Retinal pigment epithelial cell (primary cell): Measurements from ENCODE around the gene FUNDC2.

Experiments
- DNase-seq: peaks from one replicate; pipeline ENCODE4 v3.0.0-alpha.2; 2010; ENCODE audit warnings: low read depth
- H3K4me3 ChIP-seq: 2 replicates; pipeline ENCODE4 v1.5.1; 2011; ENCODE audit warnings: mild to moderate bottlenecking, low read length, control low read depth, moderate library complexity
- TF ChIP-seq, protein P1 (sequence below): conservative IDR thresholded peaks from 2 replicates; pipeline ENCODE4 v1.5.1; 2011; ENCODE audit warnings: low read depth, low read length, control low read depth, inconsistent platforms

FUNDC2 gene

DNA sequence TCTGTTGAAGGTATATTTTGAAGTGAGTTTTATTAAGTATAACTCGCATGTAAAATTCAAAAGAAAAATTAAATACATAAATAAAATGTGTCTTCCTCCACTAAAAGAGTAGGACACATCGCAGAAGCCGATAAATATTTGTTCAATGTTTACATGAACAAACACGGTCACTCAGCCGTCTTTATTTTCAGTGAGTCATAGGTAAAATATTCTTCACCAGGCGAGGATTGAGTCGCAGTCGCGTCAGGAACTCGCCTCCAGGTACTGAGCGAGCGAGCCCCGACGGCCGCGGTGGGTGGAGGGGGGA lies 271 bp upstream of the FUNDC2 start:
- no peak for DNase-seq
- peak overlapping the region; percentile 55 for H3K4me3 ChIP-seq
- TF ChIP-seq, protein P1, sequence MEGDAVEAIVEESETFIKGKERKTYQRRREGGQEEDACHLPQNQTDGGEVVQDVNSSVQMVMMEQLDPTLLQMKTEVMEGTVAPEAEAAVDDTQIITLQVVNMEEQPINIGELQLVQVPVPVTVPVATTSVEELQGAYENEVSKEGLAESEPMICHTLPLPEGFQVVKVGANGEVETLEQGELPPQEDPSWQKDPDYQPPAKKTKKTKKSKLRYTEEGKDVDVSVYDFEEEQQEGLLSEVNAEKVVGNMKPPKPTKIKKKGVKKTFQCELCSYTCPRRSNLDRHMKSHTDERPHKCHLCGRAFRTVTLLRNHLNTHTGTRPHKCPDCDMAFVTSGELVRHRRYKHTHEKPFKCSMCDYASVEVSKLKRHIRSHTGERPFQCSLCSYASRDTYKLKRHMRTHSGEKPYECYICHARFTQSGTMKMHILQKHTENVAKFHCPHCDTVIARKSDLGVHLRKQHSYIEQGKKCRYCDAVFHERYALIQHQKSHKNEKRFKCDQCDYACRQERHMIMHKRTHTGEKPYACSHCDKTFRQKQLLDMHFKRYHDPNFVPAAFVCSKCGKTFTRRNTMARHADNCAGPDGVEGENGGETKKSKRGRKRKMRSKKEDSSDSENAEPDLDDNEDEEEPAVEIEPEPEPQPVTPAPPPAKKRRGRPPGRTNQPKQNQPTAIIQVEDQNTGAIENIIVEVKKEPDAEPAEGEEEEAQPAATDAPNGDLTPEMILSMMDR, result no peak

DNA sequence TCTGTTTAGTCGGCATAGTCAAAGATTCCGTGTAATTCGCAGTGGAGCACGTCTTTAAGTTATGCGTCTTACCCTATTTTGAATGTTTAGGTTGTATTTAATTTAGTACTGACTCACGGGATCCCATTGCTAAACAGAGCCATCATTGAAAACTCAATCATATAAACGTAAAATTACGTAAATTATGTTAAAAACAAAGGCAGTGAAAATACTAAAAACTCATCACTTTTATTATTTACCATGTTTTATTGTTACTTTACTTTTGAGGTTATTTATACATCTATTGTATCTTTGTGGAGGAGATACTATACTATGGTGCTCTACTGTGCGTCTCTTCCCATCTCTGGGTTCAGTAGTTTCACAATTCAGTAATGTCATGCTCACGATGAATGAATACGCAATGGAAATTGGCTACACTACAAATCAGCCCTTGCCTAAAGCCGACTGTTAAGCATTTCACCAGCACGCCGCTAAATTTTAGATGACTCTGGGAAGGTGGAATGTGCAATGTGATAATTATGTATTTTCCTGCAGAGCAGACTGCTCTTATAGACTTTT lies 944 bp downstream of the FUNDC2 start:
- peak overlapping the region; percentile 55 for H3K4me3 ChIP-seq
- TF ChIP-seq, protein P1, result no peak
- peak; percentile 37 for DNase-seq

DNA sequence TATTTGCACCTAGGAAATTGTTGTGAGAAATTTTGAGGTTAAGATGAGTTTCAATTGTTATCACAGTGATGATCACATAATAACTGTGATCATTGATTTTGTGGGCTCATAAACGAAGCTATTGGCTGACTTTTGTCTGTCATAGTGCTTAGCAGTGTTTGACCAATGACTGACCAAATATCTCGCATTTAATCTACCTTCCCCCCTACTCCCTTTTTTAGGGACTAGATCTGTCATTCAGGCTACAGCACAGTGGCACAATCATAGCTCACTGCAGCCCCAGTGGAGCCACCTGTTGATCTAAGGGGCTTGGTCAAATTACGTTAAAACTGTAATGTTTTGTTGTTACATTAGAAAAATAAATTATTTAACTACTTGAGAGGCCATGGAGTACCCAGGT lies 1.5 kb downstream of the FUNDC2 start:
- DNase-seq, result no peak
- peak overlapping the region; percentile 55 for H3K4me3 ChIP-seq
- TF ChIP-seq, protein P1, result no peak

DNA sequence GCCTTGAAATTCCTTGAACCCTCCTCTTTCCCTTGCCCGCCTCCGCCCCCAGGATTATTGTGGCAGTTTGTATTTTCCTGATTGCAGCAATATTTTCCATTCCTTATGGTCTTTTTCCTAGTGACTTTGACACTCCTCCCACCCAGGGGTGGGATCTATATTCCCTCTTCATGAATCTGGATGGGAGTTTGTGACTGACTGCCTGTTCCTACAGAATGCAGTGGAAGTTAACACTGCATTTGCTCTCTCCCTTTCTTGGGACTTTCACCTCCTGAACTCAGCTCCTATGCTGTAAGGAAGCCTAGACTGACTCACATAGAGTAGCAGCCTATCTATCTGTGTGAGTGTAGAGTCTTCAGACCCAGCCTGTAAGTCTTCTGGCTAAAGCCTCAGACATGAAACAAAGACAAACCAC lies 2.2 kb downstream of the FUNDC2 start:
- TF ChIP-seq, protein P1, result no peak
- no peak for DNase-seq
- H3K4me3 ChIP-seq, result no peak overlapping the region

DNA sequence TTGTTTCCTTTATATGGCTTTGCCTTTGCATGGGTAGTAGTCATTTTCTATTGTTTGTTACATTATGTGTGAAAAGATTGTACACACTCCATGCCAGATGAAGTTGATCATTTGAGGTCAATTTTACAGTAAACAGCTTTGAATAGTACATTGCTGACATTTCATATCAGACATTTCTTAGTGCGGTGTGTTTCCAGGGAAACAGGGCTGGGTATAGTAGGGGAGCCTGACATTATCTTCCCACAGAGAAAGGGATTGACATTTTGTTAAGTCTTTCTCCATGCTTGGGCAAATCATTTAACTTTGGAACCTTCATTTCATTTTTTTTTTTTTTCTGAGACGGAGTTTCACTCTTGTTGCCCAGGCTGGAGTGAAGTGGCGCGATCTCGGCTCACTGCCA lies 5.0 kb downstream of the FUNDC2 start:
- TF ChIP-seq, protein P1, result no peak
- H3K4me3 ChIP-seq, result no peak overlapping the region
- DNase-seq, result no peak

DNA sequence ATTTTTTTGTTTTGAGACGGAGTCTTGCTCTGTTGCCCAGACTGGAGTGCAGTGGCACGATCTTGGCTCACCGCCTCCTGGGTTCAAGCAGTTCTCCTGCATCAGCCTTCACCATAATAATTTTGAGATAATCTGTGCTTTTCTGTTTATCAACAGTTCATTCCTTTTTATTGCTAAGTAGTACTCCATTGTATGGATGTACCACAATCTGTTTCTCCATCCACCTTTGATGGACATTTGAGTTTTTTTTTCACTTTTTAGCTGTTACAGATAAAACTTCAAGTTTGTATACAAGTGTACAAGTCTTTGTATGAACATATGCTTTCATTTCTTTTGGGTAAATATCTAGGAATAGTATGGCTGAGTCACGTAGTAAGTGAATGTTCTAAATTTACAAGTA lies 9.0 kb downstream of the FUNDC2 start:
- no peak overlapping the region for H3K4me3 ChIP-seq
- TF ChIP-seq, protein P1, result no peak
- no peak for DNase-seq

DNA sequence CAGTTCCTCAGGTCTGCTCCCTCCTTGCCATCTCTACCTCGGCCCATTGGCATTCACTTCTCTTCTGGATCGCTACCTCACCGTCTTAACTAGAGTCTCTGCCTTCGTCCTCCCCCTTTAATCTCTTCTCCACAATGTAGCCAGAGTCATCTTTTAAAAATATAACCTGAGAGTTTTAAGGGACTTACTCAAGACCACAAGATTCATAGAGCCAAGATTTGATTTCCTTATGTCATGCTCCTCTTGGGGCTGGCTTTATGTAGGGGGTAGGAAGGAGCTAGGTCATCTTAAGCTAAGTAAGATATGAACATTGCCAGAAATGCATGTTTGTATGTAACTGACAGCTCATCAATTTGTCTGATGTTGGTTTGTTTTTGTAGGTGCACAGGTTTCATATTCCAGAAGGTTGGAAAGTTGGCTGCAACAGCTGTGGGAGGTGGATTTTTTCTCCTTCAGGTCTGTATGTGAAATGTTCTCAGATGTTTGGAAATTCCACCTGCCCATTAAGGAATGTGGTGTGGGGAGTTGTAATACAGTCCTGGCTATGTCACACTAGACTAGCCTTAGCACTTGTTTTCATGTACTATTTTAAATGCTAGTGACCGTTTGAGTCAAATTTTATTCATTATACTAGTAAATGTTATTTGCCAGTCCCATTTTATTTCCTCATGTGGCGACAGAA lies 19.6 kb downstream of the FUNDC2 start:
- TF ChIP-seq, protein P1, result no peak
- H3K4me3 ChIP-seq, result no peak overlapping the region
- no peak for DNase-seq
